Vagina (tissue), 2 donors: ENCODE measurements around the gene TMA7.

Experiments
- POLR2A ChIP-seq, 2 donors: fragments of 450-650 bp; IDR thresholded peaks; one replicate each; pipeline ENCODE4 v1.6.1; 2017; ENCODE audit warnings: antibody characterized with exemption in 2 of 2, mild to moderate bottlenecking in 2 of 2, moderate library complexity in 2 of 2
- POLR2AphosphoS5 ChIP-seq, 2 donors: sonication (generic); formaldehyde crosslinking; IDR thresholded peaks; one replicate each; pipeline ENCODE4 v1.9.0; 2017; ENCODE audit warnings: antibody characterized with exemption in 2 of 2, mild to moderate bottlenecking in 2 of 2, low read depth in 1 of 2; ENCODE audit not compliant: insufficient read depth in 1 of 2
- TF ChIP-seq, protein P1 (sequence below), 3 experiments: fragments of 450-650 bp in 2 of 3; fragments of 200-600 bp in 1 of 3; sonication (generic) in 1 of 3; IDR thresholded peaks; one replicate each; pipeline ENCODE4 v1.5.1; 2017 to 2019; ENCODE audit warnings: antibody characterized with exemption in 3 of 3, mild to moderate bottlenecking in 2 of 3, moderate library complexity in 2 of 3

GRCh38 chr3:48431224-48432029 is 8.6 kb upstream of the TMA7 start:
- TF ChIP-seq, protein P1, sequence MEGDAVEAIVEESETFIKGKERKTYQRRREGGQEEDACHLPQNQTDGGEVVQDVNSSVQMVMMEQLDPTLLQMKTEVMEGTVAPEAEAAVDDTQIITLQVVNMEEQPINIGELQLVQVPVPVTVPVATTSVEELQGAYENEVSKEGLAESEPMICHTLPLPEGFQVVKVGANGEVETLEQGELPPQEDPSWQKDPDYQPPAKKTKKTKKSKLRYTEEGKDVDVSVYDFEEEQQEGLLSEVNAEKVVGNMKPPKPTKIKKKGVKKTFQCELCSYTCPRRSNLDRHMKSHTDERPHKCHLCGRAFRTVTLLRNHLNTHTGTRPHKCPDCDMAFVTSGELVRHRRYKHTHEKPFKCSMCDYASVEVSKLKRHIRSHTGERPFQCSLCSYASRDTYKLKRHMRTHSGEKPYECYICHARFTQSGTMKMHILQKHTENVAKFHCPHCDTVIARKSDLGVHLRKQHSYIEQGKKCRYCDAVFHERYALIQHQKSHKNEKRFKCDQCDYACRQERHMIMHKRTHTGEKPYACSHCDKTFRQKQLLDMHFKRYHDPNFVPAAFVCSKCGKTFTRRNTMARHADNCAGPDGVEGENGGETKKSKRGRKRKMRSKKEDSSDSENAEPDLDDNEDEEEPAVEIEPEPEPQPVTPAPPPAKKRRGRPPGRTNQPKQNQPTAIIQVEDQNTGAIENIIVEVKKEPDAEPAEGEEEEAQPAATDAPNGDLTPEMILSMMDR (IDR thresholded peaks at IDR 0.05): no peak
- no peak for TF ChIP-seq POLR2A (IDR thresholded peaks at IDR 0.05)
- no peak for TF ChIP-seq POLR2AphosphoS5 (IDR thresholded peaks at IDR 0.05; ENCODE audit: insufficient read depth in 1 of 2, low read depth in 1 of 2)
